CD14-positive monocyte (primary cell): ENCODE measurements around the gene TNFAIP1. TPM values are rescaled to one million over a fixed set of nuclear protein-coding genes. Genes with fewer than 3 reads are reported as not detected.

Source experiments
- DNase-seq, 3 donors: peaks; one replicate each; pipeline ENCODE4 v3.0.0-alpha.2; 2011 to 2022
- H2AFZ ChIP-seq: 2 replicates; pipeline ENCODE4 v1.6.0; 2012; ENCODE audit warnings: mild to moderate bottlenecking, low read depth, low read length, inconsistent platforms; ENCODE audit not compliant: insufficient read depth, poor library complexity, severe bottlenecking
- H3K27ac ChIP-seq, 2 donors: 1 replicate in 1 of 2; 2 replicates in 1 of 2; pipeline ENCODE4 v1.5.1; 2012 to 2013; ENCODE audit warnings: low read length in 2 of 2, control low read depth in 1 of 2, inconsistent platforms in 1 of 2, low read depth in 1 of 2, mild to moderate bottlenecking in 1 of 2
- H3K27me3 ChIP-seq, 2 donors: one replicate each; pipeline versions ENCODE4 v1.6.0 to v1.6.1; 2011 to 2013; ENCODE audit warnings: low read length in 2 of 2; ENCODE audit not compliant: control insufficient read depth in 2 of 2, insufficient read depth in 2 of 2
- H3K36me3 ChIP-seq, 2 donors: replicated peaks in 1 of 2; 1 replicate in 1 of 2; 2 replicates in 1 of 2; pipeline versions ENCODE4 v1.5.1 to v1.6.1; 2012 to 2013; ENCODE audit warnings: low read length in 2 of 2, control low read depth in 1 of 2, inconsistent platforms in 1 of 2, mild to moderate bottlenecking in 1 of 2; ENCODE audit not compliant: insufficient read depth in 2 of 2, control insufficient read depth in 1 of 2
- H3K4me1 ChIP-seq, 2 donors: 1 replicate in 1 of 2; 2 replicates in 1 of 2; pipeline versions ENCODE4 v1.5.1 to v1.6.1; 2012 to 2013; ENCODE audit warnings: low read length in 2 of 2, control low read depth in 1 of 2, inconsistent platforms in 1 of 2, mild to moderate bottlenecking in 1 of 2, moderate library complexity in 1 of 2; ENCODE audit not compliant: insufficient read depth in 2 of 2, control insufficient read depth in 1 of 2
- H3K4me2 ChIP-seq: replicated peaks from 2 replicates; pipeline ENCODE3; 2012; ENCODE audit warnings: low read length, moderate library complexity, mild to moderate bottlenecking; ENCODE audit not compliant: poor library complexity, severe bottlenecking; ENCODE audit errors: extremely low read depth
- H3K4me3 ChIP-seq, 3 experiments: fragments of 200-600 bp in 1 of 3; sonication (generic) in 1 of 3; replicated peaks in 1 of 3; 1 replicate in 2 of 3; 2 replicates in 1 of 3; pipeline ENCODE4 v1.5.1; 2011 to 2013; ENCODE audit warnings: low read length in 3 of 3, mild to moderate bottlenecking in 3 of 3, control low read depth in 2 of 3, low read depth in 2 of 3, inconsistent platforms in 1 of 3, moderate library complexity in 1 of 3
- H3K79me2 ChIP-seq: 2 replicates; pipeline ENCODE4 v1.6.0; 2012; ENCODE audit warnings: mild to moderate bottlenecking, control low read depth, inconsistent platforms, low read length, moderate library complexity; ENCODE audit not compliant: insufficient read depth
- H3K9ac ChIP-seq: 2 replicates; pipeline ENCODE4 v1.6.0; 2017; ENCODE audit warnings: low read length, mild to moderate bottlenecking; ENCODE audit not compliant: insufficient read depth, poor library complexity, severe bottlenecking
- H3K9me3 ChIP-seq, 2 donors: replicated peaks in 1 of 2; 1 replicate in 1 of 2; 2 replicates in 1 of 2; pipeline versions ENCODE4 v1.5.1 to v1.6.1; 2012 to 2013; ENCODE audit warnings: low read length in 2 of 2, control low read depth in 1 of 2; ENCODE audit not compliant: control insufficient read depth in 1 of 2, insufficient read depth in 1 of 2
- H4K20me1 ChIP-seq: 2 replicates; pipeline ENCODE4 v1.6.0; 2012; ENCODE audit warnings: mild to moderate bottlenecking, low read length, control low read depth, moderate library complexity; ENCODE audit not compliant: insufficient read depth
- H3K27ac Mint-ChIP-seq, 7 donors: one replicate each; pipeline ENCODE4 v1.8.0; 2020; ENCODE audit warnings: mild to moderate bottlenecking in 7 of 7, mixed read lengths in 7 of 7, moderate library complexity in 6 of 7, inconsistent platforms in 2 of 7
- H3K27me3 Mint-ChIP-seq, 3 donors: one replicate each; pipeline ENCODE4 v1.8.0; 2021 to 2022; ENCODE audit warnings: low read depth in 3 of 3, mild to moderate bottlenecking in 3 of 3, mixed read lengths in 3 of 3, moderate library complexity in 3 of 3, inconsistent platforms in 1 of 3
- H3K36me3 Mint-ChIP-seq, 2 donors: one replicate each; pipeline ENCODE4 v1.8.0; 2020; ENCODE audit warnings: mixed read lengths in 2 of 2, inconsistent platforms in 1 of 2, mild to moderate bottlenecking in 1 of 2
- H3K4me1 Mint-ChIP-seq: one replicate; pipeline ENCODE4 v1.8.0; 2020; ENCODE audit warnings: mild to moderate bottlenecking, mixed read lengths
- H3K4me3 Mint-ChIP-seq, 2 donors: one replicate each; pipeline ENCODE4 v1.8.0; 2020; ENCODE audit warnings: mild to moderate bottlenecking in 2 of 2, mixed read lengths in 2 of 2, moderate library complexity in 1 of 2
- H3K9me3 Mint-ChIP-seq, 7 donors: one replicate each; pipeline ENCODE4 v1.8.0; 2020 to 2022; ENCODE audit warnings: mixed read lengths in 7 of 7, mild to moderate bottlenecking in 6 of 7, moderate library complexity in 6 of 7, inconsistent platforms in 2 of 7
- CTCF ChIP-seq: fragments of 200-600 bp; IDR thresholded peaks from one replicate; pipeline ENCODE4 v1.8.0; 2022; ENCODE audit warnings: antibody characterized with exemption, mild to moderate bottlenecking
- WGBS: methylation state at CpG from one replicate; pipeline ENCODE4 v1.1.5; 2013; ENCODE audit warnings: missing lambda C conversion rate; ENCODE audit not compliant: insufficient coverage; 5-methylcytosine and 5-hydroxymethylcytosine counted together
- intact Hi-C, 2 donors: fragments of 100-400 bp; cut with micrococcal nuclease; formaldehyde crosslinking; loops; one replicate each; pipeline versions ENCODE4 v1.15.0 to v1.15.1; 2023
- polyA plus RNA-seq, 3 donors: library from polyadenylated mRNA; depleted of rRNA in 1 of 3; unstranded in 2 of 3; stranded (reverse) in 1 of 3; fragments of 300-500 nt in 2 of 3; fragments of >200 nt in 1 of 3; fragmentation: Illumina TruSeq in 2 of 3; gene quantifications; 1 replicate in 2 of 3; 2 replicates in 1 of 3; pipeline ENCODE4 v1.2.3, GENCODE V29; 2012 to 2021

Gene TNFAIP1
- polyA plus RNA-seq, 3 donors = 7.2 to 9.5 (median 9.4) TPM

GRCh38 chr17:28372945-28373274 lies 37.3 kb downstream of the TNFAIP1 start:
- H3K36me3 ChIP-seq = no peaks in the 10 kb centered on the region
- peaks cover 2 to 7% of the 10 kb centered on the region in 2 donors for H3K9me3 ChIP-seq
- intact Hi-C loops = no loop called here
- no peak overlapping the region for H3K27ac ChIP-seq
- peaks cover 13 to 20% of the 10 kb centered on the region in 2 donors for H3K27me3 ChIP-seq
- H3K4me2 ChIP-seq = no peak overlapping the region
- no peak overlapping the region for H3K9ac ChIP-seq
- Mint-ChIP-seq H3K36me3 (peaks cover 7 to 11% of the 10 kb centered on the region in 2 donors), H3K9me3 (peaks cover 0 to 5% (median 1%) of the 10 kb centered on the region in 7 donors), H3K4me3 (peak overlapping the region; percentile 16 to 84), H3K4me1 (peaks cover 27% of the 10 kb centered on the region), H3K27me3 (peaks cover 22 to 47% (median 25%) of the 10 kb centered on the region in 3 donors), H3K27ac (no peak overlapping the region)
- H4K20me1 ChIP-seq = peaks cover 4% of the 10 kb centered on the region
- no CpG with 5 or more reads among the region's 6 CpGs for WGBS
- no peak for TF ChIP-seq CTCF
- H3K4me1 ChIP-seq = peaks cover 23 to 34% of the 10 kb centered on the region in 2 donors
- no peaks in the 10 kb centered on the region for H3K79me2 ChIP-seq
- no peak for DNase-seq
- H2AFZ ChIP-seq = no peak overlapping the region
- H3K4me3 ChIP-seq = no peak overlapping the region

GRCh38 chr17:28379814-28380801 lies 44.5 kb downstream of the TNFAIP1 start:
- H3K4me3 Mint-ChIP-seq = peak overlapping the region in 1 of 2 donors; percentile 14
- no peak for TF ChIP-seq CTCF
- peaks cover 0 to 5% (median 0%) of the 10 kb centered on the region in 7 donors for H3K9me3 Mint-ChIP-seq
- peaks cover 4 to 16% of the 10 kb centered on the region in 2 donors for H3K36me3 Mint-ChIP-seq
- H3K27ac Mint-ChIP-seq = no peak overlapping the region
- Histone ChIP-seq H3K9ac (no peak overlapping the region), H2AFZ (no peak overlapping the region), H3K4me1 (peaks cover 14 to 25% of the 10 kb centered on the region in 2 donors), H3K4me3 (no peak overlapping the region), H3K4me2 (no peak overlapping the region), H3K27me3 (peaks cover 12 to 22% of the 10 kb centered on the region in 2 donors), H3K27ac (no peak overlapping the region), H3K36me3 (no peaks in the 10 kb centered on the region), H3K9me3 (no peaks in the 10 kb centered on the region), H3K79me2 (no peaks in the 10 kb centered on the region), H4K20me1 (no peaks in the 10 kb centered on the region)
- intact Hi-C loops = no loop called here
- H3K27me3 Mint-ChIP-seq = peaks cover 29 to 55% (median 37%) of the 10 kb centered on the region in 3 donors
- DNase-seq = no peak
- H3K4me1 Mint-ChIP-seq = peaks cover 28% of the 10 kb centered on the region
- WGBS = 51% methylated on average over 5 of the region's 10 CpGs
